SK-N-SH (cell line): ENCODE measurements around the gene RAD21L1. TPM values are rescaled to one million over a fixed set of nuclear protein-coding genes. Genes with fewer than 3 reads are reported as not detected.

ENCODE experiments used
- CTCF ChIA-PET: fragments of 300-600, 350-600 bp; formaldehyde crosslinking; extraction: SDS; loops from one replicate; lab custom pipeline; 2021; lab: Yijun Ruan, JAX
- POLR2A ChIA-PET: fragments of 350-600 bp; sonication (Branson Sonifier 250); formaldehyde crosslinking; extraction: SDS; loops from one replicate; lab custom pipeline; 2020; ENCODE audit warnings: antibody characterized with exemption, inconsistent platforms; lab: Yijun Ruan, JAX
- DNase-seq: peaks from one replicate; pipeline ENCODE4 v3.0.0; 2012
- H2AFZ ChIP-seq: fragments of 200-600 bp; sonication (generic); 2 replicates; pipeline ENCODE4 v1.8.1; 2016; ENCODE audit warnings: antibody characterized with exemption, mild to moderate bottlenecking, low read depth
- H3F3A ChIP-seq: fragments of 200-600 bp; sonication (generic); replicated peaks from 2 replicates; pipeline ENCODE3; 2016; ENCODE audit warnings: antibody characterized with exemption, mild to moderate bottlenecking; ENCODE audit not compliant: insufficient read depth
- H3K27ac ChIP-seq, 2 experiments: fragments of 200-500 bp in 1 of 2; fragments of 200-600 bp in 1 of 2; sonication (Bioruptor generic) in 1 of 2; sonication (generic), shearing (Covaris generic) in 1 of 2; 2 replicates each; pipeline versions ENCODE4 v1.5.1 to v1.6.1; 2014 to 2016; ENCODE audit warnings: low read depth in 2 of 2, inconsistent platforms in 1 of 2, low read length in 1 of 2, mild to moderate bottlenecking in 1 of 2, mixed read lengths in 1 of 2
- H3K27me3 ChIP-seq: fragments of 200-600 bp; sonication (generic), shearing (Covaris generic); 2 replicates; pipeline ENCODE4 v1.6.1; 2016; ENCODE audit warnings: mixed run types; ENCODE audit not compliant: insufficient read depth
- H3K36me3 ChIP-seq, 2 experiments: fragments of 200-500 bp in 1 of 2; fragments of 200-600 bp in 1 of 2; sonication (Bioruptor generic) in 1 of 2; sonication (generic) in 1 of 2; replicated peaks in 1 of 2; 2 replicates each; pipeline versions ENCODE3 to v1.5.1; 2014 to 2016; ENCODE audit warnings: low read length in 1 of 2, mild to moderate bottlenecking in 1 of 2; ENCODE audit not compliant: insufficient read depth in 2 of 2, control insufficient read depth in 1 of 2
- H3K4me1 ChIP-seq, 2 experiments: fragments of 200-500 bp in 1 of 2; fragments of 200-600 bp in 1 of 2; sonication (Bioruptor generic) in 1 of 2; sonication (generic), shearing (Covaris generic) in 1 of 2; 2 replicates each; pipeline versions ENCODE4 v1.5.1 to v1.6.1; 2014 to 2016; ENCODE audit warnings: low read depth in 1 of 2, low read length in 1 of 2, mixed run types in 1 of 2; ENCODE audit not compliant: insufficient read depth in 2 of 2, control insufficient read depth in 1 of 2
- H3K4me2 ChIP-seq: fragments of 200-600 bp; sonication (generic), shearing (Covaris generic); 2 replicates; pipeline ENCODE4 v1.6.1; 2017; ENCODE audit warnings: mixed run types
- H3K4me3 ChIP-seq, 2 experiments: fragments of 200-500 bp in 1 of 2; fragments of 200-600 bp in 1 of 2; sonication (Bioruptor generic) in 1 of 2; sonication (generic), shearing (Covaris generic) in 1 of 2; 2 replicates each; pipeline versions ENCODE4 v1.5.1 to v1.8.1; 2014 to 2016; ENCODE audit warnings: low read depth in 2 of 2, inconsistent platforms in 1 of 2, low read length in 1 of 2, mild to moderate bottlenecking in 1 of 2, mixed read lengths in 1 of 2, moderate library complexity in 1 of 2
- H3K79me2 ChIP-seq: fragments of 200-600 bp; sonication (generic); 2 replicates; pipeline ENCODE4 v1.8.1; 2017; ENCODE audit warnings: mild to moderate bottlenecking; ENCODE audit not compliant: insufficient read depth
- H3K9ac ChIP-seq: fragments of 200-600 bp; sonication (generic); 2 replicates; pipeline ENCODE4 v1.6.1; 2017; ENCODE audit warnings: mixed run types
- H3K9me2 ChIP-seq: fragments of 200-600 bp; sonication (generic); 2 replicates; pipeline ENCODE4 v1.6.1; 2017; ENCODE audit warnings: mixed run types
- H3K9me3 ChIP-seq: fragments of 200-600 bp; sonication (generic); 2 replicates; pipeline ENCODE4 v1.6.1; 2017; ENCODE audit warnings: mixed run types, mild to moderate bottlenecking, moderate library complexity
- H4K20me1 ChIP-seq: fragments of 200-600 bp; sonication (generic); 2 replicates; pipeline ENCODE4 v1.6.1; 2017; ENCODE audit warnings: mild to moderate bottlenecking, mixed run types; ENCODE audit not compliant: insufficient read depth
- CHD2 ChIP-seq: fragments of 150-350 bp; IDR thresholded peaks from 2 replicates; pipeline ENCODE4 v1.6.1; 2018; ENCODE audit warnings: low read length; ENCODE audit not compliant: partially characterized antibody
- CTCF ChIP-seq: fragments of 200-600 bp; sonication (generic); IDR thresholded peaks from 2 replicates; pipeline ENCODE4 v1.6.1; 2017; ENCODE audit warnings: antibody characterized with exemption, mild to moderate bottlenecking, moderate library complexity
- ELF1 ChIP-seq: IDR thresholded peaks from 2 replicates; pipeline ENCODE4 v1.4.0; 2012
- FOXM1 ChIP-seq: IDR thresholded peaks from 2 replicates; pipeline ENCODE4 v1.4.0; 2012; ENCODE audit warnings: low read depth, mild to moderate bottlenecking
- GABPA ChIP-seq: IDR thresholded peaks from 2 replicates; pipeline ENCODE4 v1.4.0; 2012; ENCODE audit warnings: low read depth, mild to moderate bottlenecking
- JUND ChIP-seq: IDR thresholded peaks from 2 replicates; pipeline ENCODE4 v1.4.0; 2012
- MAX ChIP-seq: IDR thresholded peaks from 2 replicates; pipeline ENCODE4 v1.4.0; 2012; ENCODE audit warnings: low read depth
- MEF2A ChIP-seq: IDR thresholded peaks from 2 replicates; pipeline ENCODE4 v1.4.0; 2012; ENCODE audit warnings: low read depth, borderline replicate concordance
- MXI1 ChIP-seq: IDR thresholded peaks from 2 replicates; pipeline ENCODE4 v1.6.1; 2012; ENCODE audit warnings: mild to moderate bottlenecking, low read depth, low read length, improper control_type of control experiment
- NFIC ChIP-seq: IDR thresholded peaks from 2 replicates; pipeline ENCODE4 v1.4.0; 2012; ENCODE audit warnings: borderline replicate concordance
- NRF1 ChIP-seq: IDR thresholded peaks from 2 replicates; pipeline ENCODE4 v1.6.1; 2012; ENCODE audit warnings: low read depth, mild to moderate bottlenecking, low read length
- RAD21 ChIP-seq: IDR thresholded peaks from 2 replicates; pipeline ENCODE4 v1.6.1; 2012; ENCODE audit warnings: mild to moderate bottlenecking, low read length
- RCOR1 ChIP-seq: fragments of 150-350 bp; IDR thresholded peaks from 2 replicates; pipeline ENCODE4 v1.6.1; 2017; ENCODE audit warnings: antibody characterized with exemption, low read length
- REST ChIP-seq: IDR thresholded peaks from 2 replicates; pipeline ENCODE4 v1.6.1; 2012; ENCODE audit warnings: mild to moderate bottlenecking, low read depth, low read length, moderate library complexity
- RFX5 ChIP-seq: IDR thresholded peaks from 2 replicates; pipeline ENCODE4 v1.6.1; 2012; ENCODE audit warnings: mild to moderate bottlenecking, improper control_type of control experiment, low read length
- RXRA ChIP-seq: IDR thresholded peaks from 2 replicates; pipeline ENCODE4 v1.4.0; 2012; ENCODE audit warnings: low read depth, mild to moderate bottlenecking, borderline replicate concordance
- SMC3 ChIP-seq: IDR thresholded peaks from 2 replicates; pipeline ENCODE4 v1.6.1; 2012; ENCODE audit warnings: low read depth, low read length, improper control_type of control experiment
- TAF1 ChIP-seq: IDR thresholded peaks from 2 replicates; pipeline ENCODE4 v1.6.1; 2012; ENCODE audit warnings: low read depth, mild to moderate bottlenecking, low read length, moderate library complexity, borderline replicate concordance
- TCF12 ChIP-seq: IDR thresholded peaks from 2 replicates; pipeline ENCODE4 v1.4.0; 2012
- TEAD4 ChIP-seq: IDR thresholded peaks from 2 replicates; pipeline ENCODE4 v1.4.0; 2012; ENCODE audit warnings: mild to moderate bottlenecking, borderline replicate concordance; ENCODE audit not compliant: insufficient read depth
- YY1 ChIP-seq: IDR thresholded peaks from 2 replicates; pipeline ENCODE4 v1.4.0; 2012; ENCODE audit warnings: low read depth, mild to moderate bottlenecking
- ZBTB33 ChIP-seq: IDR thresholded peaks from 2 replicates; pipeline ENCODE4 v1.4.0; 2012; ENCODE audit warnings: low read depth, borderline replicate concordance
- WGBS: methylation state at CpG from one replicate; pipeline ENCODE4 v1.1.6; 2017; ENCODE audit warnings: low lambda C conversion rate; 5-methylcytosine and 5-hydroxymethylcytosine counted together
- polyA plus RNA-seq, 3 experiments: library from polyadenylated mRNA; depleted of rRNA; stranded (reverse); fragments of >200 nt; gene quantifications; 2 replicates each; pipeline ENCODE4 v1.2.3, GENCODE V29; 2012

Gene RAD21L1
- polyA plus RNA-seq, 1 of the 3 experiments (the other 2 are of a cell fraction) = 0.03 TPM

GRCh38 chr20:1185790-1186334 lies 40.0 kb upstream of the RAD21L1 start:
- peaks cover 0 to 3% of the 10 kb centered on the region in 2 experiments; a peak in 1 of 4 replicates for H3K4me1 ChIP-seq
- 14% methylated on average over 17 of the region's 20 CpGs for WGBS
- H3K9me2 ChIP-seq = no peaks in the 10 kb centered on the region
- no peaks in the 10 kb centered on the region; the same call in 1 of the 2 replicates for H3K27me3 ChIP-seq
- H3K9ac ChIP-seq = no peak overlapping the region
- no peaks in the 10 kb centered on the region for H3K36me3 ChIP-seq
- H2AFZ ChIP-seq = no peak overlapping the region
- ChIA-PET CTCF (interaction anchor here (0.7 to 4.9 kb wide), 15 partner anchors 9 to 281 kb away, joined by 3 to 33 read pairs (median 5); partner anchors contain the start of genes C20orf202 and NSFL1C), POLR2A (interaction anchor here (1.6 kb wide), 1 partner anchor 12 kb away, joined by 3 read pairs; no protein-coding TSS in a partner anchor)
- H4K20me1 ChIP-seq = no peaks in the 10 kb centered on the region
- TF ChIP-seq TEAD4 (no peak), MXI1 (no peak), RAD21 (peak; percentile 64), SMC3 (0 out of 2 replicates have a peak, but pooled peaks have one; percentile 12), TCF12 (no peak), RXRA (no peak), RCOR1 (no peak), ELF1 (no peak), JUND (no peak), YY1 (no peak), FOXM1 (no peak), MAX (no peak), REST (no peak), NFIC (no peak), TAF1 (no peak), GABPA (no peak), CHD2 (peak; percentile 60), RFX5 (no peak), ZBTB33 (no peak), CTCF (peak; percentile 66), NRF1 (no peak), MEF2A (no peak)
- H3K27ac ChIP-seq = no peak overlapping the region
- H3K79me2 ChIP-seq = no peaks in the 10 kb centered on the region
- DNase-seq = peak; percentile 88
- H3K4me3 ChIP-seq = peak overlapping the region in 1 of 2 experiments; percentile 50; a peak in 1 of 4 replicates
- no peaks in the 10 kb centered on the region for H3K9me3 ChIP-seq
- H3K4me2 ChIP-seq = peak overlapping the region; percentile 74; the same call in 1 of the 2 replicates
- no peaks in the 10 kb centered on the region for H3F3A ChIP-seq
